Measurements from ENCODE around the gene MMP28. TPM values are rescaled to one million over a fixed set of nuclear protein-coding genes. Genes with fewer than 3 reads are reported as not detected.

MMP28 gene
- total RNA-seq, 2 experiments from 2014 or later, result not detected

DNA sequence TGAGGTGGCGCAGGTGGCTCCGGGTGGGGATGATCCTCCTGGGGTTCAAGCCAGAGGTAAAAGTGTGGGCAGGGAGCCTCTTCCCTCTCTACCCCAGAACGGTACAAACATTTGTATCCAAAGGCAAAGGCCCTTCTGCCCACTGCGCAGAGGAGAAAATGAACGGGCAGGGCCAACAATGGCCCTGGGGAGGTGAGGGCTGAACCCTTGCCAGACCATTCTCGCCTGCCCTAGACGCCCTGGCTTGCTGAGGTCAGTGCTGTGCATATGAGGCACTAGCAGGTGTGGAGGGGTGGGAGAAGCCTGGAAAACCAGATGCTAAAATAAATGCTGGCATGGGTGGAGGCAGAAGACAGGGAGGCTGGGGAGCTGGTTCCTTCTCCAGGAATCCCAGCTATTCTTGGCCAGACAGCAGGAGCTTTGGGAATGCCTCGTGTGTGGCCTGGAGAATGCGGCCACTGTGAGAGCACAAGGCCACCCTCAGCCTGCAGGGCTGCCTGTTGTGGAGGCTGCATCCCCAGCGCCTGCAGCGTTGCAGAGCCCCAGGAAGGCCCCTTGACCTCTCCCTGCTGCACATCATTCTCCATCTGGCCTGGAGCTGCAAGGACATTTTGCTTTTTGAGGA, 30.2 kb downstream of the MMP28 start:
- BruUV-seq (replicated peaks), result no TSS peak
- Histone ChIP-seq H3K4me1 (ENCODE audit: insufficient read depth, low read length, poor library complexity, severe bottlenecking) (peaks cover 9% of the 10 kb centered on the region), H3K36me3 (ENCODE audit: insufficient read depth, low read length) (no peaks in the 10 kb centered on the region), H2AFZ (ENCODE audit: low read length) (peak overlapping the region; percentile 74; the same call in 1 of the 2 replicates), H3K79me2 (ENCODE audit: insufficient read depth, low read depth, low read length) (no peaks in the 10 kb centered on the region), H4K20me1 (ENCODE audit: insufficient read depth, low read length) (no peaks in the 10 kb centered on the region), H3K4me2 (ENCODE audit: low read length) (peak overlapping the region; percentile 69), H3K9me3 (ENCODE audit: low read length) (no peaks in the 10 kb centered on the region), H3K9me2 (ENCODE audit: insufficient read depth, low read length) (no peaks in the 10 kb centered on the region), H3K27ac (ENCODE audit: low read depth, low read length, poor library complexity, severe bottlenecking) (peak overlapping the region; percentile 61), H3K4me3 (ENCODE audit: low read depth, low read length, poor library complexity, severe bottlenecking) (peak overlapping the region; percentile 68)
- intact Hi-C loops (cut with micrococcal nuclease; ENCODE audit: unreplicated experiment), result no loop called here
- ChIA-PET POLR2A (no interaction called here), CTCF (ENCODE audit: unreplicated experiment) (interaction anchor here (1.0 to 2.6 kb wide), 2 partner anchors 40 to 44 kb away, joined by 4 to 21 read pairs; partner anchors contain the start of gene TAF15)
- DNase-seq (ENCODE audit: low spot score), result no peak
- TF ChIP-seq EZH2phosphoT487 (IDR thresholded peaks at IDR 0.05; ENCODE audit: borderline replicate concordance, low read depth, low read length), result no peak
- TF ChIP-seq, protein P1, sequence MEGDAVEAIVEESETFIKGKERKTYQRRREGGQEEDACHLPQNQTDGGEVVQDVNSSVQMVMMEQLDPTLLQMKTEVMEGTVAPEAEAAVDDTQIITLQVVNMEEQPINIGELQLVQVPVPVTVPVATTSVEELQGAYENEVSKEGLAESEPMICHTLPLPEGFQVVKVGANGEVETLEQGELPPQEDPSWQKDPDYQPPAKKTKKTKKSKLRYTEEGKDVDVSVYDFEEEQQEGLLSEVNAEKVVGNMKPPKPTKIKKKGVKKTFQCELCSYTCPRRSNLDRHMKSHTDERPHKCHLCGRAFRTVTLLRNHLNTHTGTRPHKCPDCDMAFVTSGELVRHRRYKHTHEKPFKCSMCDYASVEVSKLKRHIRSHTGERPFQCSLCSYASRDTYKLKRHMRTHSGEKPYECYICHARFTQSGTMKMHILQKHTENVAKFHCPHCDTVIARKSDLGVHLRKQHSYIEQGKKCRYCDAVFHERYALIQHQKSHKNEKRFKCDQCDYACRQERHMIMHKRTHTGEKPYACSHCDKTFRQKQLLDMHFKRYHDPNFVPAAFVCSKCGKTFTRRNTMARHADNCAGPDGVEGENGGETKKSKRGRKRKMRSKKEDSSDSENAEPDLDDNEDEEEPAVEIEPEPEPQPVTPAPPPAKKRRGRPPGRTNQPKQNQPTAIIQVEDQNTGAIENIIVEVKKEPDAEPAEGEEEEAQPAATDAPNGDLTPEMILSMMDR (conservative IDR thresholded peaks at IDR 0.05; ENCODE audit: low read length), result no peak

DNA sequence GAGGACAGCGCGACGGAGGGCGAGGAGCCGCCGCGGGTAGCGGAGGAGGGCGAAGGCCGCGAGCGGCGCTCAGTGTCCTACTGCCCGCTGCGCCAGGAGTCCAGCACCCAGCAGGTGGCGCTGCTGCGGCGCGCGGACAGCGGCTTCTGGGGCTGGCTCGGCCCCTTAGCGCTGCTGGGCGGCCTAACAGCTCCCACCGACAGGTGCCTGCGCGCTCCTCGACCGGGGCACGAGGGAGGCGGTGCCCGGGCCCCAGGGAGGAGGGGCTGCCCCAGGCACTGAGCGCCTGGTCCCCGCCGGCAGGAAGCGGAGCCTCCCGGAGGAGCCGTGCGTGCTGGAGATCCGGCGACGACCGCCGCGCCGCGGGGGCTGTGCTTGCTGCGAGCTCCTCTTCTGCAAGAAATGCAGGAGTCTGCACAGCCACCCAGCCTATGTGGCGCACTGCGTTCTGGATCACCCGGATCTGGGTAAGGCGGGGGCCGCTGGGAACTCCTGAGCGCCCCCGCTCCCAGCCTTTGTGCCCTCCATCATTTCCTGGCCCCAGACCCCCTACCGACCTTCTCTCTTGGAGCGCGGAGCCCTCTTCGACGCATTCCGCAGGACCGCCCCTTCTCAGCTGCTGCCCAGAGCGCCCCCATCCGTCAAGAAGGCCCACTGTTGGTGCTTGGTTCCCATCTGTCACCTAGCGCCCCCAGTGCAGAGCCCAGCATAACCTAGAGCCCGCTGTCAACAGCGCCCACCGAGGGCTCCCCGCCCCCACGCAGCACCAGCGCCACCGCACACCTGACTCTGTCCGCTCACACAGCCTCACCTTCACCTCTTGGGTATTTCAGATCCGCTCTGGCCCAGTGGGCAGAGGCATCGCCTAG, 31.1 kb downstream of the MMP28 start:
- Histone ChIP-seq H2AFZ (ENCODE audit: low read length) (peak overlapping the region; percentile 74), H3K36me3 (ENCODE audit: insufficient read depth, low read length) (no peaks in the 10 kb centered on the region), H4K20me1 (ENCODE audit: insufficient read depth, low read length) (no peaks in the 10 kb centered on the region), H3K27ac (ENCODE audit: low read depth, low read length, poor library complexity, severe bottlenecking) (peak overlapping the region; percentile 61), H3K9me3 (ENCODE audit: low read length) (no peaks in the 10 kb centered on the region), H3K9me2 (ENCODE audit: insufficient read depth, low read length) (no peaks in the 10 kb centered on the region), H3K4me1 (ENCODE audit: insufficient read depth, low read length, poor library complexity, severe bottlenecking) (peaks cover 9% of the 10 kb centered on the region), H3K79me2 (ENCODE audit: insufficient read depth, low read depth, low read length) (no peaks in the 10 kb centered on the region), H3K4me3 (ENCODE audit: low read depth, low read length, poor library complexity, severe bottlenecking) (peak overlapping the region; percentile 68), H3K4me2 (ENCODE audit: low read length) (peak overlapping the region; percentile 69)
- peak; percentile 93 for DNase-seq (ENCODE audit: low spot score)
- TF ChIP-seq, protein P1 (conservative IDR thresholded peaks at IDR 0.05; ENCODE audit: low read length), result peak; percentile 81
- no peak for TF ChIP-seq EZH2phosphoT487 (IDR thresholded peaks at IDR 0.05; ENCODE audit: borderline replicate concordance, low read depth, low read length)
- intact Hi-C loops (cut with micrococcal nuclease; ENCODE audit: unreplicated experiment), result loop anchor here (1.0 to 5.0 kb wide), 3 partner anchors 40 to 83 kb away; partner anchors contain the start of gene TAF15
- CTCF ChIA-PET (ENCODE audit: unreplicated experiment), result interaction anchor here (0.6 to 2.6 kb wide), 8 partner anchors 17 to 1394 kb away, joined by 3 to 21 read pairs (median 4); partner anchors contain the start of gene TAF15
- BruUV-seq (replicated peaks), result no TSS peak
- POLR2A ChIA-PET, result interaction anchor here (1.2 kb wide), 2 partner anchors 44 to 157 kb away, joined by 5 to 8 read pairs; partner anchors contain the start of gene TAF15
